Thymus (tissue), 11 donors: Measurements from ENCODE around the gene ZNF92. TPM values are rescaled to one million over a fixed set of nuclear protein-coding genes. Genes with fewer than 3 reads are reported as not detected.
"Not testable (repeated sequence)": the region's sequence is repeated elsewhere in the genome, so short reads cannot be mapped to it uniquely, and the experiment has no call there.

Experiments
- DNase-seq, 9 donors: peaks; one replicate each; pipeline ENCODE4 v3.0.0-alpha.2; 2013; ENCODE audit warnings: low spot score in 9 of 9, low read depth in 6 of 9, missing footprints in 1 of 9
- H3K27ac ChIP-seq, 2 donors: one replicate each; pipeline ENCODE4 v1.5.1; 2013; ENCODE audit warnings: control low read depth in 1 of 2, low read depth in 1 of 2, low read length in 1 of 2, mild to moderate bottlenecking in 1 of 2, moderate library complexity in 1 of 2
- H3K27me3 ChIP-seq, 2 donors: one replicate each; pipeline ENCODE4 v1.5.1; 2013; ENCODE audit warnings: low read length in 1 of 2; ENCODE audit not compliant: control insufficient read depth in 2 of 2, insufficient read depth in 1 of 2
- H3K36me3 ChIP-seq, 2 donors: one replicate each; pipeline ENCODE4 v1.5.1; 2013; ENCODE audit warnings: low read length in 1 of 2, mild to moderate bottlenecking in 1 of 2, moderate library complexity in 1 of 2; ENCODE audit not compliant: control insufficient read depth in 2 of 2, insufficient read depth in 2 of 2
- H3K4me1 ChIP-seq, 2 donors: one replicate each; pipeline ENCODE4 v1.5.1; 2013; ENCODE audit warnings: low read length in 2 of 2; ENCODE audit not compliant: control insufficient read depth in 2 of 2, insufficient read depth in 2 of 2
- H3K4me3 ChIP-seq, 2 donors: one replicate each; pipeline ENCODE4 v1.5.1; 2013; ENCODE audit warnings: low read length in 2 of 2, control low read depth in 1 of 2, mild to moderate bottlenecking in 1 of 2
- H3K9me3 ChIP-seq, 2 donors: one replicate each; pipeline ENCODE4 v1.5.1; 2013; ENCODE audit warnings: low read length in 1 of 2, mild to moderate bottlenecking in 1 of 2; ENCODE audit not compliant: control insufficient read depth in 2 of 2, insufficient read depth in 1 of 2
- WGBS: extraction: QIAGEN DNeasy Blood & Tissue Kit; methylation state at CpG from one replicate; pipeline ENCODE4 v1.1.7; 2013; 5-methylcytosine and 5-hydroxymethylcytosine counted together
- polyA plus RNA-seq: library from polyadenylated mRNA; stranded (reverse); fragments of 200-250 nt; gene quantifications from one replicate; pipeline ENCODE4 v1.2.3, GENCODE V29; 2013
- total RNA-seq: library from RNA; stranded (reverse); fragments of 120-200 nt; gene quantifications from one replicate; pipeline ENCODE4 v1.2.4, GENCODE V29; 2013
- donor health status: healthy.

ZNF92 gene
- total and polyA plus RNA-seq, 2 donors = 11.4 to 17.0 TPM

DNA sequence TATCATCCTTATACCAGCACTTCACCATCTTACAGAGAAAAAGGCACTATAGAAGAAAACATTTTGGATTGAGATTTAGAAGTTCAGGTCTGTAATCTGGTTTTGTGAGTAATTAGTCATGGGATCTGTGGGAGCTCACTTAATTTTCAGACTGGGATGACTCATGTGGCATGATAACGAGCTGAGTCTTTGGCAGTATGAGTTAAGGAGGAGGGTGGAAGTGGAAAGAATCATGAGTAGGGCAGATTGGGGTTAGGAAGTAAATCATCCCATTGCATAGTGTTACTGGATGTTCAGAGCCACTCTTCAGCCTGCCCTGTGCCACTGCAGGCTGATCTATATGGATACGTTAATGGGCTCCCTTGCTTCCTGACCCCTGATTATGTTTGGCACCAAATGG, 64.9 kb downstream of the ZNF92 start:
- 87% methylated on average over 2 of the region's 2 CpGs for WGBS
- Histone ChIP-seq H3K36me3 (no peaks in the 10 kb centered on the region), H3K27me3 (no peaks in the 10 kb centered on the region), H3K4me1 (no peaks in the 10 kb centered on the region), H3K9me3 (no peaks in the 10 kb centered on the region), H3K4me3 (no peak overlapping the region), H3K27ac (no peak overlapping the region)
- no peak for DNase-seq

DNA sequence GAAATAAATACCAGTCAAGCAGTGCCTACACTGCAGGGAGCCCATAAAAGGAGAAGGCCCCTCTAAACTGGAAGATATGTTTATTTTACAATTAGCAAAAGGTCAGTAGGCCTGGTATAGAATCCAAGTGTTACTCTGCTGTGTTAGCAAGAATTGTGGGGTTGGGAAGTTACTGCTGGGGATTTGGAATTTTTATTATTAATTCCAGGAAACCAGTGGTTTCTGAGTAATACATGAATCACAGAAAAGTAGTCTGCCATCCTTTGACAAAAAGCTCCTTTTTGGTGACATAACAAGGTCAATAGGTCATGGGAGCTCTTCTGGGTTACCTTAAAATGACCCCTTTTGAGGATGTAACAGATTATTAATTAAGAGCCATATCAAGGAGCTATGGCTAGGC, 67.4 kb downstream of the ZNF92 start:
- Histone ChIP-seq H3K27me3 (no peaks in the 10 kb centered on the region), H3K4me1 (no peaks in the 10 kb centered on the region), H3K4me3 (no peak overlapping the region), H3K9me3 (no peaks in the 10 kb centered on the region), H3K36me3 (no peaks in the 10 kb centered on the region), H3K27ac (no peak overlapping the region)
- DNase-seq = no peak

DNA sequence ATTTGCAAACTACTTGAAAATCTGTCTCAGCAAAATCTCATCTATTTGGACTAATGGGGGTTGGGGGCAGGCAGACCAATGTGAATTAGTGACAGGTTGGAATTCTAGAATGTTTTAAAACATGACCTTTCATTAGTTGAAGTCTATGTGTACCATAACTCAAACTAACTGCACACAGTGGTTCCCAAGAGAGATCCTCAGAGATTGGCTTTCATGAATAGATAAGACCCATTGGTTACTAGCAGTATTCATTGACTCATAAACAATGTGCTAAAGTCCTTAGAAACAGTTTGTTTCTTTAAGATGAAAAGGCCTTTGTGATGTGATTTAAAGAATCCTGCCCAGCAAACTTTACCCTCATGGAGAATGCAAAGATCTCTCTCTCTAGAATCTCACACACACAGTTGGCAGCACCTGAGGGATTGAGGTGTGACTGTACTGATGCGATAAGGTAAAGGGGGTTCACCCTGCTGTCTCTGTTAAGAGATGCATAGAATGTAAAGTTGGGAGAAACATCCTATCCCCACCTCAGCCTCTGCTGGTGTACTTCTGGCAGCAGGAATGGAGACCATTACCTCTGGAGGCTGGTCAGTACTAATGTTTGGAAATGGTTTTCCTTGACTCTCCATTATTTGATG, 70.7 kb downstream of the ZNF92 start:
- no peaks in the 10 kb centered on the region for H3K27me3 ChIP-seq
- no peak overlapping the region for H3K27ac ChIP-seq
- H3K4me1 ChIP-seq = no peaks in the 10 kb centered on the region
- H3K36me3 ChIP-seq = no peaks in the 10 kb centered on the region
- 44% methylated on average over 1 of the region's 1 CpG for WGBS
- peaks cover 0 to 5% of the 10 kb centered on the region in 2 donors for H3K9me3 ChIP-seq
- DNase-seq = no peak
- H3K4me3 ChIP-seq = no peak overlapping the region

DNA sequence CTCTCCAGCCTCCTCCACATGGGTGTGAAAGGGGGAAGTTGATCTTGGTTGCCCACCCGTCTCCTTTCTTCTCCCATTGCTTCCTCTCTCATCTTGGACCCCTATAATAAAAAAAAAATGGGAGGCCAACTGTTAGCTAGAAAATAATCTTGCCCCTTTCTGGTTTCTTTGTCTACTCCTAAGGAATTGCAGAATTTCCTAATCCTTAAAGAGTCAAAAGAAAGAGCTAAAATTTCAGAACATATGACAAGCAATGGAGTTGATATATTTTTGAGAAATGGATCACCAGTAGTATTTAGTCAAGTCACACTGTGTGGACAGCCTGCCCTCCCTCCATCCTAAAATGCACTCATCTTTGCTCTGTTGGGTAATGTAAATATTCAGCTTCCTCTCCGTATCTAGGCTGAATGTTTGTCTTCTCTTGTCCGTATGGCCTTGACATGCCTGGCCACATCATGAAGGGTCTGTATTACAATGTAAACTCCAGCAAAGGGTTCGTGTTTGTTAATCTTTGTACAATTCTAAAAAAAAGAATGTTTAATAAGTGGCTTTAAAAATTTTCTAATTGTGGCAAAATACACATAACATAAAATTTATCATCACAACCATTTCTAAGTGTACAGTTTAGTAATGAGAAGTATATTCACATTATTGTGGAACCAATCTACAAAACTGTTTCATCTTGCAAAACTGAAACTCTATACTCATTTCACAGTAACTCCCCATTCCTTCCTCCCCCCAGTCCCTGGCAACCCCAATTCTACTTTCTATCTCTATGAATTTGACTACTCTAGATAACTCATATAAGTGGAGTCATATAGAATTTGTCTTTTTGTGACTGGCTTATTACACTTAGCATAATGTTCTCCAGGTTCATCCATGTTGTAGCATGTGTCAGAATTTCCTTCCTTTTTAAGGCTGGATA, 71.5 kb downstream of the ZNF92 start:
- Histone ChIP-seq H3K36me3 (no peaks in the 10 kb centered on the region), H3K4me1 (no peaks in the 10 kb centered on the region), H3K9me3 (peaks cover 0 to 5% of the 10 kb centered on the region in 2 donors), H3K27ac (no peak overlapping the region), H3K4me3 (no peak overlapping the region), H3K27me3 (no peaks in the 10 kb centered on the region)
- 88% methylated on average over 4 of the region's 4 CpGs for WGBS
- no peak for DNase-seq

DNA sequence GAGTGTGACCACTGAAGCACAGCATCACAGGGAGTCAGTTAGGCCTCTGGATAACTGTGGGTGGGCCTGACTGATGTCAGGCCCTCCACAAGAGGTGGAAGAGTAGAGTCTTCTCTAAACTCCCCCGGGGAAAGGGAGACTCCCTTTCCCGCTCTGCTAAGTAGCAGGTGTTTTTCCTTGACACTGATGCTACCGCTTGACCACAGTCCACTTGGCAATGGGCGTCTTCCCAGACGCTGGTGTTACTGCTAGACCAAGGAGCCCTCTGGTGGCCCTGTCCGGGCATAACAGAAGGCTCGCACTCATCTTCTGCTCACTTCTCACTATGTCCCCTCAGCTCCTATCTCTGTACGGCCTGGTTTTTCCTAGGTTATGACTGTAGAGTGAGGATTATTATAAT, 73.4 kb downstream of the ZNF92 start:
- 89% methylated on average over 8 of the region's 8 CpGs for WGBS
- H3K4me1 ChIP-seq, H3K27ac ChIP-seq, DNase-seq, H3K36me3 ChIP-seq, H3K27me3 ChIP-seq, H3K9me3 ChIP-seq, H3K4me3 ChIP-seq: not testable (repeated sequence)

DNA sequence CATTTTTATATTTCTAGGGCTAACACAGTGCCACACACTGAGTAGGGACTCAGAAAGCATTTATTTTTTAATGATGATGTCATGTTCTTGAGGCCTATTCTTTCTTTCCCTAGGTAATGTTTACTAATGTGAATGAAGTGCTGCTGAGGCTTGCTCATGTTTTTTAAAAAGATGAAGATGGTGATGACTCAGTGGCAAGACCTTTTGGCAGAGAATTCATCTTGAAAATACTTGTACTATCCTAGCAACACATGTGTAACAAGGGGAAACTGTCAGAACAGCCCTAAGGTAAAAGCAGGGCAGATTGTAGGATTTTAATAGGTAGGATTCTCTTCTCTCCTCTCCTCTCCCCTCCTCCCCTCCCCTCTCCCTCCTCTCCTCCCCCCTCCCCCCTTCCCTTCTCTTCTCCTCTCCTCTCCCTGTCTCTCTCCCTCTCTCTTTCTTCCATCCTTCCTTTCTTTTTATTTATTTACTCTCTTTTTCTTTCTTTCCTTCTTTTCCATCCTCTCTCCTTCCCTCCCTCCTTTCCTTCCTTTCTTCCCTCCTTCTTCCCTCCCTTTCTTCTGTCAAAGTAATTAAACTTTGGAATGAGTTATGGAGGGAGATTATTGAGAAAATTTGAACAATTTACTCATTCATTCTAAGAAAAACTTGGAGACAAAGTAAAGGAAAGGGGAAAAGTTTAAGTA, 75.3 kb downstream of the ZNF92 start:
- no peak overlapping the region for H3K27ac ChIP-seq
- H3K36me3 ChIP-seq = no peaks in the 10 kb centered on the region
- DNase-seq = no peak
- H3K4me1 ChIP-seq = no peaks in the 10 kb centered on the region
- peaks cover 0 to 5% of the 10 kb centered on the region in 2 donors for H3K9me3 ChIP-seq
- H3K27me3 ChIP-seq = no peaks in the 10 kb centered on the region
- H3K4me3 ChIP-seq = no peak overlapping the region

DNA sequence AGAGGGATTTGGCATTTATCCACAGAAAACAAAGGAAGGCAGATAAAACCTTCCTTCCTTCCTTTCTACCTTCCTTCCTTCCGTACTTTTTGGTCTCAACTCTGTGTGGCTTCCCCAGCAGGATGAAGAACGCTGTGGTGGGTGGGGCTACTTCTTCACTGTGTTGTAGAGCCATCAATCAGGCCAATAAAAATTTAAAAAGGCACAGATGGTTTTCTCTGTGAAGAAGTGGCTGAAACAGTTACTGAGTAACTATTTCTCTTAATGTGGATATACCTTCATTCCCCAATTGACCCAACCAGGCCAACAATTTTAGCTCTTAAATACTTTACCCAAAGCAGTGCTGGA, 75.8 kb downstream of the ZNF92 start:
- no peak for DNase-seq
- no peaks in the 10 kb centered on the region for H3K4me1 ChIP-seq
- peaks cover 0 to 5% of the 10 kb centered on the region in 2 donors for H3K9me3 ChIP-seq
- H3K4me3 ChIP-seq = no peak overlapping the region
- no peaks in the 10 kb centered on the region for H3K27me3 ChIP-seq
- H3K36me3 ChIP-seq = no peaks in the 10 kb centered on the region
- 31% methylated on average over 2 of the region's 2 CpGs for WGBS
- no peak overlapping the region for H3K27ac ChIP-seq
